Measurements from ENCODE around the gene CD59. TPM values are rescaled to one million over a fixed set of nuclear protein-coding genes. Genes with fewer than 3 reads are reported as not detected.

CD59 gene
- total and polyA plus RNA-seq, 2 of the 13 experiments (the other 11 are each of a cell fraction or from before 2014, with no cell fraction given) = 127 to 289 TPM

DNA sequence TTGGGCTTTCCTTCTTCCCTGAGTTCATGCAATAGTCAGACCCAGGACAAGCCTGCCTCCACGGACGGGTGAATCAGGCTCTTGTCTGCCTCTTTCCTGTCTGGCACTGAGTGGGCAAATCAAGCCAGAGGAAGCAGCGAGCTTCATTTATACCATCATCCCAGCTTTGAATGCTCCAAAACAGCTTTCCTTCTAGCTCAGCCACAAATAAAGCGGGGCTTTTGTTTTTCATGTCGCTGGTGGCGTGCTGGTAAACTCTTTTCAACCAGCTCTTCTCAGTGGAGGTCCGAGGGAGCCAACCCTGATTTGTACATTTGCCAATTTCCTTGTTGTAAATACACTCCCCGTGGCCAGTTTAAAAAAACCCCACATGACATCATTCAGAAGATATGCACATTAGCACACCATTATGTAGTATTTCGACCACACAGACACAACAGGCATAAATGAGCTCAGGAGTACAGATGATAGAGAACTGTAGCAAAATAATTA is 44.2 kb downstream of the CD59 start:
- Histone ChIP-seq H3K4me1 (ENCODE audit: insufficient read depth, low read length) (peaks cover 66% of the 10 kb centered on the region), H3K4me2 (ENCODE audit: low read depth, low read length) (peak overlapping the region; percentile 73), H3K27ac (ENCODE audit: extremely low read length, insufficient read depth, low read length) (peak overlapping the region; percentile 58), H3K36me3 (replicated peaks in 1 of 2; ENCODE audit: control insufficient read depth in 1 of 2, insufficient read depth in 2 of 2, low read length in 2 of 2) (no peaks in the 10 kb centered on the region), H3K27me3 (ENCODE audit: control insufficient read depth in 1 of 2, insufficient read depth in 2 of 2, low read length in 2 of 2) (no peaks in the 10 kb centered on the region), H3K79me2 (ENCODE audit: insufficient read depth, low read length) (no peaks in the 10 kb centered on the region), H2AFZ (ENCODE audit: low read length) (peak overlapping the region; percentile 70), H4K20me1 (ENCODE audit: insufficient read depth, low read length) (no peaks in the 10 kb centered on the region), H3K9ac (ENCODE audit: insufficient read depth, low read depth, low read length) (no peak overlapping the region), H3K9me3 (ENCODE audit: low read length) (no peaks in the 10 kb centered on the region), H3K4me3 (replicated peaks in 1 of 3; ENCODE audit: insufficient read depth in 1 of 3, low read depth in 2 of 3, low read length in 3 of 3) (peak overlapping the region in 1 of 3 experiments; percentile 7; a peak in 1 of 6 replicates)
- DNase-seq (ENCODE audit: low spot score) (peak; percentile 76), FAIRE-seq (no peak), ATAC-seq (no peak)
- no TSS peak for BruUV-seq (replicated peaks)
- TF ChIP-seq FOXA3 (CRISPR knock-in tag; IDR thresholded peaks at IDR 0.05) = 0 out of 2 replicates have a peak, but pooled peaks have one; percentile 15
- no peak for TF ChIP-seq PCBP1 (IDR thresholded peaks at IDR 0.05; ENCODE audit: borderline replicate concordance, low read depth, low read length)
- TF ChIP-seq, protein P1, sequence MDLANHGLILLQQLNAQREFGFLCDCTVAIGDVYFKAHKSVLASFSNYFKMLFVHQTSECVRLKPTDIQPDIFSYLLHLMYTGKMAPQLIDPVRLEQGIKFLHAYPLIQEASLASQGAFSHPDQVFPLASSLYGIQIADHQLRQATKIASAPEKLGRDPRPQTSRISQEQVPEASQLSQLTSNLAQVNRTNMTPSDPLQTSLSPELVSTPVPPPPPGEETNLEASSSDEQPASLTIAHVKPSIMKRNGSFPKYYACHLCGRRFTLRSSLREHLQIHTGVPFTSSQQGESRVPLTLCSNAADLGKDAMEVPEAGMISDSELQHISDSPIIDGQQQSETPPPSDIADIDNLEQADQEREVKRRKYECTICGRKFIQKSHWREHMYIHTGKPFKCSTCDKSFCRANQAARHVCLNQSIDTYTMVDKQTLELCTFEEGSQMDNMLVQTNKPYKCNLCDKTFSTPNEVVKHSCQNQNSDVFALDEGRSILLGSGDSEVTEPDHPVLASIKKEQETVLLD (CRISPR knock-in tag; IDR thresholded peaks at IDR 0.05; ENCODE audit: low read depth) = no peak
- TF ChIP-seq GATAD2A (CRISPR knock-in tag; IDR thresholded peaks at IDR 0.05) = 0 out of 2 replicates have a peak, but pooled peaks have one; percentile 9
- TF ChIP-seq ATF7 (IDR thresholded peaks at IDR 0.05) = peak; percentile 68; the same call in 1 of the 2 replicates
- no peak for TF ChIP-seq ATF7 (CRISPR knock-in tag; IDR thresholded peaks at IDR 0.05)
- TF ChIP-seq CREB1 (IDR thresholded peaks at IDR 0.05) = no peak
- peak; percentile 40; the same call in 1 of the 2 replicates for TF ChIP-seq CREB1 (CRISPR knock-in tag; IDR thresholded peaks at IDR 0.05)
- TF ChIP-seq FOXJ3 (CRISPR knock-in tag; IDR thresholded peaks at IDR 0.05; ENCODE audit: borderline replicate concordance) = no peak
- TF ChIP-seq FOSL2 (CRISPR knock-in tag; IDR thresholded peaks at IDR 0.05) = peak; percentile 40; the same call in 1 of the 2 replicates
- no peak for TF ChIP-seq AGO2 (optimal IDR thresholded peaks at IDR 0.05; ENCODE audit: low read depth, low read length)
- TF ChIP-seq JUN (CRISPR knock-in tag; IDR thresholded peaks at IDR 0.05) = peak; percentile 25; the same call in 1 of the 2 replicates
- TF ChIP-seq JUND (CRISPR knock-in tag; IDR thresholded peaks at IDR 0.05) = peak; percentile 21; the same call in 1 of the 2 replicates
- TF ChIP-seq MYNN (CRISPR knock-in tag; IDR thresholded peaks at IDR 0.05; ENCODE audit: low read depth) = no peak
- TF ChIP-seq ZBTB7B (CRISPR knock-in tag; IDR thresholded peaks at IDR 0.05) = 0 out of 2 replicates have a peak, but pooled peaks have one; percentile 7
- TF ChIP-seq, protein P2, sequence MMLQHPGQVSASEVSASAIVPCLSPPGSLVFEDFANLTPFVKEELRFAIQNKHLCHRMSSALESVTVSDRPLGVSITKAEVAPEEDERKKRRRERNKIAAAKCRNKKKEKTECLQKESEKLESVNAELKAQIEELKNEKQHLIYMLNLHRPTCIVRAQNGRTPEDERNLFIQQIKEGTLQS (CRISPR knock-in tag; IDR thresholded peaks at IDR 0.05) = peak; percentile 73
- TF ChIP-seq, protein P3, sequence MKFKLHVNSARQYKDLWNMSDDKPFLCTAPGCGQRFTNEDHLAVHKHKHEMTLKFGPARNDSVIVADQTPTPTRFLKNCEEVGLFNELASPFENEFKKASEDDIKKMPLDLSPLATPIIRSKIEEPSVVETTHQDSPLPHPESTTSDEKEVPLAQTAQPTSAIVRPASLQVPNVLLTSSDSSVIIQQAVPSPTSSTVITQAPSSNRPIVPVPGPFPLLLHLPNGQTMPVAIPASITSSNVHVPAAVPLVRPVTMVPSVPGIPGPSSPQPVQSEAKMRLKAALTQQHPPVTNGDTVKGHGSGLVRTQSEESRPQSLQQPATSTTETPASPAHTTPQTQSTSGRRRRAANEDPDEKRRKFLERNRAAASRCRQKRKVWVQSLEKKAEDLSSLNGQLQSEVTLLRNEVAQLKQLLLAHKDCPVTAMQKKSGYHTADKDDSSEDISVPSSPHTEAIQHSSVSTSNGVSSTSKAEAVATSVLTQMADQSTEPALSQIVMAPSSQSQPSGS (CRISPR knock-in tag; IDR thresholded peaks at IDR 0.05) = peak; percentile 68; the same call in 1 of the 2 replicates
- CTCF ChIA-PET (ENCODE audit: low intra/inter-chr PET ratio, low total read pairs) = no interaction called here
- intact Hi-C loops (cut with micrococcal nuclease; ENCODE audit: unreplicated experiment) = loop anchor here (1.0 to 10.0 kb wide), 2 partner anchors 43 to 427 kb away; no protein-coding TSS in a partner anchor
- in situ Hi-C loops (cut with HindIII; ENCODE audit: extremely low pct_ligation_motif_present, low pct_unique_long_range_greater_than_20kb) = no loop called here
- WGBS (ENCODE audit: low lambda C conversion rate) = 56% methylated on average over 9 of the region's 9 CpGs
- POLR2A ChIA-PET = interaction anchor here (1.0 to 4.5 kb wide), 5 partner anchors 9 to 963 kb away, joined by 3 to 81 read pairs (median 3); partner anchors contain the start of genes C11orf91 and CD59

Data from HepG2 (cell line).